ENCODE data around the gene IL20RB.

The IL20RB gene

DNA sequence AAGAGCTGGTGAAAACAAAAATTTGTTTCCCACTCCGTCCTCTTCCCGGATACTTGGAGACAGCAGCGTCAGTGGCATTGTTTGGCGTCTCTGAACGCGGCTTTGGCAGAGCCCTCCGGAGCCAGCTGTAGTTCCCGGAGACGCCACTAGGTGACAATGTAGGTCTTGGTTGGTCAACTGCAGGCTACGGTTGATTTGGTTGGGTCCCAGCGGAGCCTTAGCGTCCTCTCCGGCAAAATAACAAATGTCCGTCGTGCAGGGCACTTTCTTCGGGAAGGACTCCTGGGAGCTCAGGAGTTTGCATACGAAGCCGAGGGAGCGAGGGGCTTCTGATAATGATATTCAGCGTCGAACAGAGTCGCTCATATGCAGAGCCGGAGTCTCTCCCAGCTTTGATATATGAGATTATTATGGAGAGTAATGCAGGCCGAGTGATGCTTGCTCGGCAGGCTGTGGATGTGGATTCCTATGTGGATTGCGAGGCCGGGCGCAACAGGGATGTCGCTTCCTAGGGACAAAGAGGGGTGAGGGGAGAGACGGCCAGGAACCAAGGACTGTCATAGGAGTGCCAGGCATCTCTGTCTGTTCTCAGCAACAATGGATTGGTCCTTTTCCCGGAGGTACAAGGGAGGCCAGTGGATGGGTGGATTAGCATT is 74.8 kb downstream of the IL20RB start:
- peak in 57 of 58 donors; percentile 17 to 95 (median 75) for DNase-seq

DNA sequence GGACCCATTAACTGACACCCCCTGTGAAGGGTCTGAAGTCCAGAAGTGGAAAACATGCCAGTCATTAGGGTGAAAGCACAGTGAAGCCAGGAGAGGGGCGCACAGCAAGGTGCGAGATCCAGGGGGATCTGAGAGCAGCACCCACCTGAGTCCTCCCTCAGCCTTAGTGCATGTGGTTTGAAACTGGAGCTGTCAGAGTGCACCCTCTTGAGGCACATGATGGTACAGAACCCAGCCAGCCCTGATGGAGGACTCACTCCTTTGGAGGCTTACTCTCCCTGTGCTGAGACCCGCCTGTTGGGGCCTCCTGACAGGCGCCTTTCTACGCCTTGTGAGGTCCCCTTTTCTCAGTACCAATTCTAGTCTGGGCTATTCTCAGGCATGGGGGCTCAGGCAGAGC is 77.8 kb downstream of the IL20RB start:
- no peak for DNase-seq

DNA sequence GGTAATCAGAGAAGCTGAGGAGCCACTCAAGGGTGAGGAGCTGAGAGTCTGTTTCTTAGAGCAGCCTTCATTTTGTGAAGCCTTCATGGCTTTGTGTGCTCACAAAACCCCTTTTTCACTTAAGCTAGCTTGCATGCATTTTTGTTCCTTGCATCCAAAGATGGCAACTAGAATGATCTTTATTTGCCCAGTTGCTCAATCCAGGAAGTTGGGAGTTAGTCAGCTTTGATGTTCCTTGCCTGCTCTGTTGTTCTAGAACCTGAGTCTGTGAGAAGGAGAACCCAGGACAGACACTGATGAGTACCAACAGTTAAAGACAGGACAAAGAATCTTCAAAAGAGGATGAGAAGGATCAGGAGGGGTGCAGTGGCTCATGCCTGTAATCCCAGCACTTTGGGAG is 81.8 kb downstream of the IL20RB start:
- no peak for DNase-seq

DNA sequence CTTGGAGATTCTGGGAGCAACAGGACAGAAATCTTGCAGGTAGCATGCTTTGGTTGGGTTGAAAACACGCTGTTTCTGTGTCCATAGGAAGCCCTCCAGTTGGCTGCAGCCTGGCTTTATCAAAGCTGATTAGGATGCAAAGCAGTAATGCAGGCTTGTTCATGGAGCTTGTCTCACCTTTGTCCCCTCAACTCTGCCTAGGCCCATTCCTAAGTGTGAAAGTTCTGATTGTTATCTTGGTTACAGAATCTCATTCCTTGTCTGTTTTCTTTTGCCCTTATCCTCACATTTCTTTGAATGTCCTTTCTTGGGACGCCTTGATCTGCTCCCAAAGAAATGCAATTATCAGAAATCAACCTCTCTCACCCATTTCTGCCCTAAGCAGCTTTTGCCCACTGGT is 83.5 kb downstream of the IL20RB start:
- no peak for DNase-seq

GRCh38 chr3:137041686-137042085 is 83.9 kb downstream of the IL20RB start:
- DNase-seq, result no peak

DNA sequence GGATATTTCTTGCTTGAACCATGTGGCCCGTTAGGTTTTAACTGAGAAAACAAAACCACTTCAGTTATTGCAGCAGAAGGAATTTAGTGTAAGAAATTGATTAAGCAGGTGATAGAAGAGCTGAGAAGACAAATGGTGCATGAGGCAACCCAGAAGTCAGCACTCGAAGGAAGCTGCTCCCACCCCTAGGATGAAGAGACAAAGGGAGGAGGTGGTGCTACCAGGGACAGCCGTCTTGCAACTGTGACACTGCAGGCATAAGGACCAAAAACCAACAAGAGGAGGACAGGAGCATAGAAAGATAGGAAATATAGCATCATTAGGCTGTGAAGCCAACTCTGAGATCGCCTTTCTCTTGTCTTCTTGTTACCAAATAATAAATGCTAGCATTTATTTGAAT is 89.0 kb downstream of the IL20RB start:
- DNase-seq, result no peak

DNA sequence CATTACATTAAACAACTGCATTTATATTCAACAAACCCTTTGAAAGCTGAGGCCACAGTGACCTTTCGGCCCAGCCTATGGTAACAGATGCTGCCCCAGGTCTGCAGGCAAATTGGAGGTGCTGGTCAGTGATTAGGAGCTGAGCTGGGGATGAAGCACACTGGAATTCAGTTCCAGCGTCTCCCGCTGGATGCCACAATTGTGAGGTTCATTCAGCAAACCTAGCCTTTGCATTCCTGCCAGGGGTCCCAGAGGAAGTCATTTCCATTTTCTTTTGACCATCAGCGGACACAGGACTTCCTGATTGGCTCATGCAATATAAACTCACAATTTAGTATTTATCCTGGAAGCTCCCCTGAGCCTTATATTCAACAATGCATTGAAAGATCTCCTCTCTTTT is 89.5 kb downstream of the IL20RB start:
- no peak for DNase-seq

- no peak for DNase-seq
Observed at GRCh38 chr3:137050281-137050680, 92.5 kb downstream of the IL20RB start.

GRCh38 chr3:137052298-137052697 is 94.5 kb downstream of the IL20RB start:
- DNase-seq, result no peak
